Left renal pelvis (tissue), 4 donors: ENCODE data around the gene INPP5A. TPM values are rescaled to one million over a fixed set of nuclear protein-coding genes. Genes with fewer than 3 reads are reported as not detected.

Source experiments
- DNase-seq, 4 donors: peaks; one replicate each; pipeline ENCODE4 v3.0.0-alpha.2; 2013; ENCODE audit warnings: low read depth in 4 of 4, low spot score in 3 of 4
- polyA plus RNA-seq, 4 donors: library from polyadenylated mRNA; unstranded; fragments of 120-200 nt; gene quantifications; one replicate each; pipeline ENCODE4 v1.2.1, GENCODE V29; 2013; ENCODE audit not compliant: insufficient read length in 4 of 4

The INPP5A gene
- polyA plus RNA-seq, 4 donors = 29.0 to 40.2 (median 35.5) TPM

DNA sequence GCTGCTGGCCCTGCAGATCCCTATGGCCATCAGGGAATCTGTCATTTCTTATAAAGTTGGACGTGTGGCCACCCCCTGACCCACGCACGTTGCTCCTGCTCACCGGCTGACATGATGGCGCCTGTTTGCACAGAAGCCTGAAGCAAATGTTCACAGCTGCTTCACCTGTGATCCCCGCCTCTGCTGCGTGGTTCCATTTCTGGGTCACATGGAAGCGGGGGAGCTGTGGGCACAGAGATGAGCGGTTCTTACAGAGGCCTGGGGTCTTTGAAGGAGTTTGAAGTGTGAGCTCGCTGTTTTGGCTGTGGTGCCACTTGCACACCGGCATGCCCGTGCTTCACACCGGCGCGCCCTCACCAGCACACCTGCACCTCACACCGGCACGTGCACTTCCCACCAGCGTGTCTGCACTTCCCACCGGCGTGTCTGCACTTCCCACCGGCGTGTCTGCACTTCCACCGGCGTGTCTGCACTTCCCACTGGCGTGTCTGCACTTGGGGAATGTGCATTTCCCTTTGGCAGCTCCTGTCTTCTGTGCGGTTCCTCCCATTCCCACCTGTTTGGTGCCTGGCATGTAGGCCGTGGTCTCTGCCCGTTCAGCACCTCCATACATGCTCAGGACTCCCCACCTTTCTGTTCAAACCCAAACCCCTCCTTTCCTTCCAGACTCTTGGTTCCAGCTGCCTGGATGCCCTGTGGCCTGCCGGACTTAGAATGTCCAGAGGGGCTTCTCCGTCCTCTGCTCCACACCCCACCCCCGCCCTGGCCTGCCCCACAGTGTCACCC lies 86.7 kb downstream of the INPP5A start:
- DNase-seq = no peak

GRCh38 chr10:132624847-132625471 lies 87.4 kb downstream of the INPP5A start:
- DNase-seq = no peak

GRCh38 chr10:132626019-132626760 lies 88.6 kb downstream of the INPP5A start:
- no peak for DNase-seq

DNA sequence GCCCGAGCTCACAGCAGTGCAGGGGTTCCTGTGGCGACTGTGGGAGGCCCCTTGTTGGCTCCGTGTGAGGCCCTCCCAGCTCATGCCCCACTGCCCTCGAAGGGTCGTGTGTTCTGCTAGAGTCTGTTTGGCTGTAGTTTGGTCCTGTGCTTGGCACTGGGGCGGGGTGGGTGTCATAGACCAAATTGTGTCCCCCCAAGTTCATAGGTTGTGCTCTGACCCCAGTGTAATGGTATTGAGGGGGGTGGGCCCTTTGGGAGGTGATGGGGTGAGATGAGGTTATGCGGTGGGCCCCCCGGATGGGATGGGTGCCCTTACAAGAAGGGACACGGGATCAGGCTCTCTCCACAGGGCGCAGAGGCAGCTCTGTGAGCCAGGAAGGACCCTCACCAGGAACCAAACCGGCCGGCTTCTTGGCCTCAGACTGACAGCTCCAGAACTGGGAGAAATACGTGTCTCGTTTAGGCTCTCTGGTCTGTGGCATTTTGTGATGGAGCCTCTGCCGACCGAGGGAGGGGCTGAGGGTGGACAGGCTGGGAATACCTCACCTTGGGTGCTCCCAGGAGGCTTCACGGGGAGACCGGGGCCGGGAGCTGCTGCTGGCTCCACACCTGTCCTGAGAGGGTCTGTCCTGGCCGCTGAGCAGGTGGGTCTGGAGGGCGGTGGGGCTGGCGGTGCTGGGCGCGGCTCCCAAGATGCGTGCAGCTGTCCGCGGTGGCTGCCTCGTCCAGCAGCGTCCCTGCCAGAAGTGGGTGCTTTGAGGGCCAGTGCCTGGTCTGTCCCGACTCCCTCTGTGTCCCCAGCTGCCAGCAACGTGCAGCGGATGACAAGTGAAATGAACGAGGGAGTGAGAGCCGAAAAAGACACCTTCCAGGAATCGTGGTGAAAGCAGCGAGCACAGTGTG lies 89.4 kb downstream of the INPP5A start:
- DNase-seq = no peak

GRCh38 chr10:132627666-132628531 lies 90.3 kb downstream of the INPP5A start:
- DNase-seq = no peak

DNA sequence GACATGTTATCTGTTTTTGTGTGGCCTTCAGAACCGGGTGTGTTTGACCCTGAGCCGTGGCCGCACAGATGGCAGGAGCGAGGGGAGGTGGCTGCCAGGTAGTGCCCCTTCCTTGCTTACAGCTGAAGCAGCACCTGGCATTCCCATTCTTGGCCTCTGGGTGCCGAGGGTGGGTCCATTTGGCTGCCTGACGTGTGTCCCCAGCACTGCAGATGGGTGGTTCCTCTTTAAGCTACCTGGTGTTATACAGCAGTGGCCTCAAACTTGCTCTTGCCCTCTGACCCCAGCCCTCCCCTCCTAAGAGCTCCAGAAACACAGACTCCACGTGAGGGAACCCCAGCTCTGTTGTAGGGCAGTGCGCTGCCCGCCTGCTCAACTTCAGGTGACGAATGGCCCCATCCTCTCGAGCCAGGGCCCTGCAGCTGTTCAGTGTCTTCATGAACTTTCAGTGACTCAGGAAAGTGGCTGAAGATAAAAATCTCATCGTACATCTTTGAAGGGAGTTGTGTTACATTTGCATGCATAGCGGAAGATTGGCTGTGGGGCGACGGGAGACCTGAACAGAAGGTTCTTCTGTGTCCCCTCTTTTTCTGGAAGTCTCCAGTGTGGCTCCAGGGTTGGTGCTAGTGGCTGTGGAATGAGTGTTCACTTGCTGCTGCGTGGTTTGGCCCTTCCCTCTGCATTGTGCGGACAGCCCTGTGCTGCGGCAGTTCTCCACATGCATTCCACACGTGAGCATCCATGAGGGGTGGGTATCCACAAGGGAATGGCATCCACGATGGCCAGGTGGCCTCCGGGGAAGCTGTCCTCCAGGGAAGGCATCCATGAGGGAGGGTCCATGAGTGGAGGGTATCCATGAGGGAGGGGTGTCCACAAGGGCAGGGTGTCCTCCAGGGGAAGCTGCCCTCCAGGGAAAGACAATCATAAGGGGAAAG lies 91.6 kb downstream of the INPP5A start:
- DNase-seq = no peak

GRCh38 chr10:132630156-132630555 lies 92.6 kb downstream of the INPP5A start:
- DNase-seq = no peak

DNA sequence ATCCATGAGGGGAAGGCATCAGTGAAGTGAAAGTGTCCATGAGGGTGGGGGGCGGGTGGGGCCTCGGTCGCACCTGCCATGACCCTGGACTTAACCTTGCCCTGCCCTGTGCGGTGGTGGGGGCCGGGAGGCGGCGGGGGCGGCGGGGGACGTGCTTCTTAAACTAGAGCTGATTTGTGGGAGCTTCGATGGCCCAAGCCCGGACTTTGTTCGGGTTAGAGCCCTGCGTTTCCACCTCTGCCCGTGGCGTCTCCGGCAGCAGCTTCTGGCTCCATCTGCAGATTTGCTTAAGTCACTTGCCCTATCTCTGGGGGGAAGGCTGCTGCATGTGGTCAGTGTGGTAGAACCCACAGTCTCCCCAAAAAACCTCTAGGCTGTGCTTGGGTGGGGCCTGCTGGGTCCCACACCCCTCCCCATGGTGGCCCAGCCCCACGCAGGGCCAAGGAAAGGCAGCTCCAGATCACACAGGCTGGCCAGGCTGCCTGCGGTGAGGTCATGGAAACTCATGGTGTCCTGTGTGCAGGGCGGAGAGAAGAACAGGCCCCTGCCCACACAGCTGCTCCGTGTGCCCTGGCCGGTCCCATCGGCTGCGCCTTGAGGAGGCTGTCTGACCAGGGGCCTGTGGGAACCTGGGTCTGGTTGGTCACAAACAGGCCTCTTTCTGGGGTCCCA lies 93.2 kb downstream of the INPP5A start:
- DNase-seq = no peak

DNA sequence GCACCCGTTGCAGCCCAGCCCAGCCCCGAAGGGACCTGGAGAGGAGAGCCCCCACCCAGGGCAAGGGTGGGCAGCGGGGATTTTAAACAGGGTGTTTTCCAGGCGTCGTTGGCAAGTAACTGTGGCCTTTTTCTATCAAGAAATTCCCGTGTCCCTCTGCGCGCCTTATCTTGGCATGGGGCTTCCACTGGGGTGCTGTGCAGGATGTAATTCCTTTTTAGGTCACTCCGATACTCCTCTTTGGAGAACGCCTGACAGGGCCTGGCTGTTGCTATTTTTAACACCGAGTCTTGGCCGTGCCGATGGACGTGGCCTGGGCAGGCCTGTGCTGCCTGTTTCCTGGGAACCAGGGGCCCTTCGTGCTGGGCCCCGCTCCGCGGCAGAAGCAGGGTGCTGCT lies 93.8 kb downstream of the INPP5A start:
- DNase-seq = no peak

- no peak for DNase-seq
Measured at GRCh38 chr10:132632091-132632561, 94.5 kb downstream of the INPP5A start.

GRCh38 chr10:132632851-132633684 lies 95.5 kb downstream of the INPP5A start:
- no peak for DNase-seq

DNA sequence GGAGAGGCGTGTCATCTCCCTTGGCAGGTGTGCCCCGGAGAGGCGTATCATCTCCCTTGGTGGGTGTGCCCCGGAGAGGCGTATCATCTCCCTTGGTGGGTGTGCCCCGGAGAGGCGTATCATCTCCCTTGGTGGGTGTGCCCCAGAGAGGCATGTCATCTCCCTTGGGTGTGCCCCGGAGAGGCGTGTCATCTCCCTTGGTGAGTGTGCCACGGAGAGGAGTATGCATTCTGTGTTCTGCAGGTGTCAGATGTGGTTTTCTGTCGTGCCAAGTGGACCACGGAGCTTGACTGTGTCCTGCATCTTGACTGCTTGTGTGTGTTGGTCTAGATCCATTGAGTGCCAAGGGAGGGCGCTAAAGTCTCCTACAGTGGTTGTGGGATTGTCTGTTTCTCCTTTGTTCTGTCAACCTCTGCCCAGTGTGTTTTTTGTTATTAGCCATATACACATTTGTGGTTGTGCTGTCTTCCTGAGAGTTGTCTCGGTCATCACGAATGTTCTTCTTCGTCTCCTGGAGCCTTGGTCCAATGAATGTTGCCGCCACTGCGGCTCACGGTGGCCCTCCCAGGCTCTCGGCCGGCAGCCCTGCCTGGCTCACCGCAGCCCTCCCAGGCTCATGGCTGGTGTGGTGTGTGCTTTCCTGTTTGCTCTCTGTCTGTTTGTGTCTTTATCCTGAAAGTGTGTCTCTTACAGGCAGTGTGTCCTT lies 96.8 kb downstream of the INPP5A start:
- DNase-seq = no peak

DNA sequence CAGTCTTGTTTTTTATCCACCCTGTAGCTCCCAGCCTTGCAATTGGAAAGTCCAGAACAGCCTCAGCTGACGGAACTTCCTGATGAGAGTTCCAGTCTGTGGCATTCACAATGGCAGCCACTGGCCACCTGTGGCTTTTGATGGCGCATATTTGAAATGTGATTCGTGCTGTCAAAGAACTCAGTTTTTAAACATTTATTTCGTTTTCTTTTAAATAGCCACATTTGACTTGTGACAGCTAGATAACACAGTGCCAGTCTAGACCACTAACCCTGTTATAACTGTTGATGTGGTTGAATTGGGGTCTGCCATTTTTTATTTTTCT lies 97.3 kb downstream of the INPP5A start:
- no peak for DNase-seq

DNA sequence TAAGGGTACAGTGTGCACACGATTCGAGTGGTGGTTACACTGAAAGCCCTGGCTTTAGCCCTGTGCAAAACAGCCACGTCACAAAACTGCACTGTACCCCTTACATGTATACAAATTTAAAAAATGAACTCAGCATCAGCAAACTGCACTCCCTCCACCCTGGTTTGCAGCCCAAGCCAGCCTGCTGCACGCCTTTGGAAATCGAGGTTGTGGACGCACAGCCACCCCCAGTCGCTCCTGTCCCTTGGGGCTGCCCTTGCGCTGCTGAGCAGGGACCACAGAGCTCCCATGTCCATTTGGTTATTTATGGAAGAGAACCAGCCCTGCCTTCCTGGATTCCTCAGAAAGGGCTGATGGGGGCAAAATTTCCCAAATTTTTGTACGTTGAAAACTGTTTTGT lies 98.8 kb downstream of the INPP5A start:
- no peak for DNase-seq

DNA sequence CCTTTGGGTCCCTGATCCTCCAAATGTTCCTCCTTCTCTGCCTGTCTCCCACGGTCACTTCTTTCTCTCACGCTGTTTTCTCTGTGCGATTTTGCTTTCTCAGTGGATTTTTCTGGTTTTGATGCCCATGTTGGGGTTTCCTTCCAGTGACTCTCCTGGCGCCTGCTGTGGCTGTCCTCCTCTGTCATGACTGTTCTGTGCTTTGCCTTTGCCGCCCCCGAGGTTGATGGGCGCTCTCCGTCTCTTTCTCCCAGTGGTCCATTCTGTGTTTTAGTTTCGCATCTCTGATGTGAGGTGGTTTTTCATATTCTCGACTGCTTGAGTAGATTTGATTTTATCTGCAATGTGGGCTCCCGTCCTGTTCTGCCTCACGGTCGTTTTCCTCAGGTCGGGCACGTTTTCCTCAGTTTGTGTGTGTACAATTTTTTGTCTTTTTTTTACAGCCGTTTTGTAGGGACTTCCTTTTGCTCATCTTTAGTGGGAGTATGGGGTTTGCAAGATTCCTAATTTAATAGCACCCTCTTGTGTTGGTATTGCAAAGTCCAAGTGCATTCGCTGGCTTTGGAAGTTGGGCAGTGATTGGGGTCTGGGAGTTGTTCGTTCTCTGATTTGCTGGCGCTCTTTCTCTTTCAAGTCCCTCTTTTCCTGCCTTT lies 100.0 kb downstream of the INPP5A start:
- DNase-seq = peak in 3 of 4 donors; percentile 50 to 71 (median 52)

DNA sequence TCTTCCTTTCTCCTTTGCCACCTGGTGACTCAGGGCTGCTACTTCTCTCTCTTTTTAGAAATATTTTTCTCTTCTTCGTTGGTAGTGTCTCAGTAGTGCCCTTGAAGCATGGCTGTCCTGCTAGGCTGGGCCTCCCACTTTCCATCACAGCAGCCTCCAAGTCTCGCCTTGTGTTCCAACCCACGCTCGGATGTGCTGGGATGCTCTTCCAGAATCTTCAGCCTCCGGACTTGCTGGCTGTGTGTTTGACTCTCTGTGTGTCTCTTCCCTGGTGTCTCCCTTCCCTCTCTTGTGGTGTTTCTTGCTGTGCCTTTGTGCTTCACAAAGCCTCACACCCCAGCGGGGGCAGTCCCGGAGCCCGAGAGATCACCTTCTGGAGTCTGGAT lies 100.5 kb downstream of the INPP5A start:
- DNase-seq = no peak
